Skin of body (tissue), 2 donors: Measurements from ENCODE around the gene SIX3. TPM values are rescaled to one million over a fixed set of nuclear protein-coding genes. Genes with fewer than 3 reads are reported as not detected.

Source experiments
- DNase-seq: peaks from one replicate; lab custom pipeline; 2025; lab: John Stamatoyannopoulos, UW
- total RNA-seq: library from RNA; depleted of rRNA; stranded (reverse); fragments of >200 nt; gene quantifications from one replicate; pipeline ENCODE4 v1.2.3, GENCODE V29; 2014

Gene SIX3
- total RNA-seq: not detected

- DNase-seq: no peak
These were observed at the start of gene SIX3 for GRCh38 chr2:44941551-44942234. SIX3 (plus strand) TSS chr2:44941702; CDS start chr2:44942105, 403 bp downstream.

GRCh38 chr2:44894058-44894457 is 47.4 kb upstream of the SIX3 start:
- DNase-seq: no peak

- no peak for DNase-seq
These were observed 46.4 kb upstream of the SIX3 start for GRCh38 chr2:44895061-44895460.

GRCh38 chr2:44897406-44897805 is 44.1 kb upstream of the SIX3 start:
- no peak for DNase-seq

GRCh38 chr2:44902217-44903137 is 39.0 kb upstream of the SIX3 start:
- DNase-seq: no peak

- DNase-seq: no peak
These were observed 36.9 kb upstream of the SIX3 start for GRCh38 chr2:44904578-44904977.

GRCh38 chr2:44906972-44907371 is 34.5 kb upstream of the SIX3 start:
- no peak for DNase-seq

- DNase-seq: no peak
These were observed 31.7 kb upstream of the SIX3 start for GRCh38 chr2:44909831-44910230.

- no peak for DNase-seq
These were observed 28.8 kb upstream of the SIX3 start for GRCh38 chr2:44912660-44913059.

GRCh38 chr2:44916291-44916690 is 25.2 kb upstream of the SIX3 start:
- DNase-seq: no peak

- DNase-seq: no peak
These were observed 23.3 kb upstream of the SIX3 start for GRCh38 chr2:44918095-44918775.

GRCh38 chr2:44920751-44921150 is 20.8 kb upstream of the SIX3 start:
- no peak for DNase-seq

- DNase-seq: no peak
These were observed 18.7 kb upstream of the SIX3 start for GRCh38 chr2:44922776-44923175.

GRCh38 chr2:44925561-44926136 is 15.9 kb upstream of the SIX3 start:
- no peak for DNase-seq

- no peak for DNase-seq
These were observed 14.5 kb upstream of the SIX3 start for GRCh38 chr2:44926957-44927356.

- DNase-seq: no peak
These were observed 13.5 kb upstream of the SIX3 start for GRCh38 chr2:44927985-44928482.

GRCh38 chr2:44928483-44929158 is 12.9 kb upstream of the SIX3 start:
- no peak for DNase-seq

GRCh38 chr2:44929159-44929734 is 12.3 kb upstream of the SIX3 start:
- DNase-seq: no peak

GRCh38 chr2:44929735-44930273 is 11.7 kb upstream of the SIX3 start:
- no peak for DNase-seq
